Subcutaneous abdominal adipose tissue (tissue), 5 donors: ENCODE measurements around the gene LDLRAD2.

Source experiments
- H3K27ac ChIP-seq: one replicate; pipeline ENCODE4 v1.7.0; 2013; ENCODE audit warnings: low read depth, mild to moderate bottlenecking, inconsistent platforms, low read length, moderate library complexity
- H3K27me3 ChIP-seq, 5 donors: one replicate each; pipeline ENCODE4 v1.7.0; 2013; ENCODE audit warnings: low read length in 5 of 5, inconsistent platforms in 1 of 5; ENCODE audit not compliant: control insufficient read depth in 5 of 5, insufficient read depth in 4 of 5
- H3K36me3 ChIP-seq, 5 donors: one replicate each; pipeline ENCODE4 v1.7.0; 2013; ENCODE audit warnings: low read length in 5 of 5; ENCODE audit not compliant: control insufficient read depth in 5 of 5, insufficient read depth in 5 of 5
- H3K4me1 ChIP-seq, 5 donors: one replicate each; pipeline ENCODE4 v1.7.0; 2013; ENCODE audit warnings: low read length in 5 of 5, mild to moderate bottlenecking in 3 of 5, moderate library complexity in 1 of 5; ENCODE audit not compliant: control insufficient read depth in 5 of 5, insufficient read depth in 5 of 5
- H3K4me3 ChIP-seq, 5 donors: one replicate each; pipeline ENCODE4 v1.7.0; 2013; ENCODE audit warnings: low read length in 5 of 5, low read depth in 1 of 5
- H3K9ac ChIP-seq, 5 donors: one replicate each; pipeline ENCODE4 v1.7.0; 2013; ENCODE audit warnings: low read length in 5 of 5, mild to moderate bottlenecking in 4 of 5, moderate library complexity in 3 of 5
- H3K9me3 ChIP-seq, 5 donors: one replicate each; pipeline ENCODE4 v1.7.0; 2013; ENCODE audit warnings: low read length in 5 of 5; ENCODE audit not compliant: control insufficient read depth in 5 of 5
- donor health status: healthy.
- donor health status: healthy.
- donor health status: healthy.
- donor health status: healthy.
- donor health status: healthy.

LDLRAD2 gene

GRCh38 chr1:21849909-21850576, 38.0 kb downstream of the LDLRAD2 start:
- H3K4me3 ChIP-seq = no peak overlapping the region
- H3K36me3 ChIP-seq = peaks cover 2 to 97% (median 93%) of the 10 kb centered on the region in 5 donors
- H3K4me1 ChIP-seq = no peaks in the 10 kb centered on the region
- no peaks in the 10 kb centered on the region for H3K27me3 ChIP-seq
- no peak overlapping the region for H3K9ac ChIP-seq
- no peak overlapping the region for H3K27ac ChIP-seq
- no peaks in the 10 kb centered on the region for H3K9me3 ChIP-seq

- Histone ChIP-seq H3K27me3 (no peaks in the 10 kb centered on the region), H3K9ac (no peak overlapping the region), H3K36me3 (peaks cover 2 to 97% (median 94%) of the 10 kb centered on the region in 5 donors), H3K4me3 (no peak overlapping the region), H3K27ac (no peak overlapping the region), H3K9me3 (no peaks in the 10 kb centered on the region), H3K4me1 (no peaks in the 10 kb centered on the region)
Measured at GRCh38 chr1:21851430-21852250, 39.6 kb downstream of the LDLRAD2 start.

DNA sequence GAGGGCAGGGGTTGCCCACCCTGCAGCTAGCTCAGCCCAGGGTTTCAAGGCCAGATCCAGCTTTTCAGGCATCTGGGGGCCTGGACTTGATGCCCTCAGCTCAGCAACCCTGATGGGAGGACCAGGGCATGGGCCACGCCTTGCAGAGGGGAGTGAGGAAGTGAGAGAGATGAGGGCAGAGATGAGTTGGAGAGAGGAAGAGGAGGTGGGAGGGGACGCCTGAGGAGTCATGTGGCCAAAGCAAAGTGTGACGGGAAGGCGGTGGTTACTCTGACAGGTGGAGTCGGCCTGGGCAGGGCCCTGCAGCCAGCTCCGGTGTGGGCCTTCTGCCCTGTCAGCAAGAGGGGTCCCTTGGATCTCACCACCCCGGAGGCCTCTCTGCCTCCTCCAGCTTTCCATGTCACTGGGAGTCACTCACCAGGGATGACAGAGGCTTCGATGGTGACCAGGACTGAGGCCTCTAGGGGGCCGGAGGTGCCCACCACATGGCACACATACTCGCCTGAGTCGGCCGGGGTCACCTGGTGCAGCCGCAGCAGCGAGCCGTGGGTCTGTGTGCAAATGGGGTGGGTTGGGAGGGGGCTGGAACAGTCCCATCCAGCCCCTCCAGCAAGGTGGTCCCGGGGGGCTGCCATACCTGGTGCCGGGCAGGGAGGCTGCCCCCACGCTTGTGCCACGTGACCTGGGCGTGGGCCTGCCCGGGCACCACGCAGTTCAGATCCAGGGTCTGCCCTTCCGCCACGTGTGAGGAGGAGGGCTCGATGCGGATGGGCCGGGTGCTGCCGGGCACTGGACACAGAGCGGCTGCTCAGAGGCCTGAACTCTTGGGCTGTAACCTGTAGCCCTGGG, 40.4 kb downstream of the LDLRAD2 start:
- peaks cover 2 to 97% (median 95%) of the 10 kb centered on the region in 5 donors for H3K36me3 ChIP-seq
- H3K9me3 ChIP-seq = no peaks in the 10 kb centered on the region
- no peak overlapping the region for H3K9ac ChIP-seq
- H3K27me3 ChIP-seq = no peaks in the 10 kb centered on the region
- H3K4me1 ChIP-seq = peaks cover 0 to 1% (median 0%) of the 10 kb centered on the region in 5 donors
- no peak overlapping the region for H3K4me3 ChIP-seq
- H3K27ac ChIP-seq = no peak overlapping the region

DNA sequence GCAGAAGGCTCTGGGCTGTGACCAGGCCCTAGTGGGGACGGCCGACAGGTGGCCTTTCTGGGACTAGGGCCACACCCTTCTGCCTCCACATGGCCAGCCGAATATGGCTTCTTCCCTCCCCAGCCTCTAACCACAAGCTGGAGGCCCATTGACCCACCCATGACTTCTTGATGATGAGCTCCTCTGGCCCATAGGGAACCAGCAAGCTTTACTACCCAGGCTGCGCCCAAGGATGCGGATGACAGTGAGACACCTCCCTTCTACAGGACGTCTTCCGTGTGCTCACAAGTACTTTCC, 41.0 kb downstream of the LDLRAD2 start:
- Histone ChIP-seq H3K4me3 (no peak overlapping the region), H3K9me3 (no peaks in the 10 kb centered on the region), H3K27ac (no peak overlapping the region), H3K4me1 (peaks cover 0 to 7% (median 0%) of the 10 kb centered on the region in 5 donors), H3K36me3 (peaks cover 2 to 97% (median 95%) of the 10 kb centered on the region in 5 donors), H3K9ac (no peak overlapping the region), H3K27me3 (no peaks in the 10 kb centered on the region)

DNA sequence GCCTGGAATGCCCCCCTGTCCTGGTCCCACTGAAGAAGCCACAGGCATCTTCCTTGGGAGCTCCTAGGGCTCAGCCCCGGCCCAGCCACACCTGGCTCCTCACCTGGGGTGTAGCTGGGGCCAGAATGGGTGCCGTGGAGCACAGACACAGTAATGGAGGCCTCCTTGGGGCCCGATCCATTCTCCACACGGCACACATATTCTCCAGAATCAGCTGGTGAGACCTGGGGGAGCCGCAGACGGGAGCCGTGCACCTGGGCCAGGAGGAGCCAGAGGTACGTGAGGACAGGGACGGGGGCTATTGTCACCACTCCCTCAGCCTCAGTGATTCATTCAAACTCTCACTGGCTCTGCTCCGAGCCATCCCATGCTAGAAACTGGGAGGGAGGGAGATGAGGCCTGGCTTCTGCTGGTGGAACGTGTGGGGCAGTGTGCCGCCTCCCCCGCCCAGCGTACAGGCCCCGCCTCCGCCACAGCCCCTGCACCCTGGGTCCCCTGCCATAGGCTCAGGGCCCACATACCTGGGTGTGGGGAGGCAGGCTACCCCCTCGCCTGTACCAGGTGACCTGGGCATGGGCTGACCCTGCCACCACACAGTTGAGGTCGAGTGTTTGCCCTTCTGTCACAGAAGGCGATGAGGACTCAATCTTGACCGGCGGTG, 42.2 kb downstream of the LDLRAD2 start:
- Histone ChIP-seq H3K4me1 (peaks cover 0 to 12% (median 0%) of the 10 kb centered on the region in 5 donors), H3K4me3 (no peak overlapping the region), H3K27ac (no peak overlapping the region), H3K27me3 (no peaks in the 10 kb centered on the region), H3K9me3 (no peaks in the 10 kb centered on the region), H3K36me3 (peaks cover 2 to 97% (median 95%) of the 10 kb centered on the region in 5 donors), H3K9ac (no peak overlapping the region)

DNA sequence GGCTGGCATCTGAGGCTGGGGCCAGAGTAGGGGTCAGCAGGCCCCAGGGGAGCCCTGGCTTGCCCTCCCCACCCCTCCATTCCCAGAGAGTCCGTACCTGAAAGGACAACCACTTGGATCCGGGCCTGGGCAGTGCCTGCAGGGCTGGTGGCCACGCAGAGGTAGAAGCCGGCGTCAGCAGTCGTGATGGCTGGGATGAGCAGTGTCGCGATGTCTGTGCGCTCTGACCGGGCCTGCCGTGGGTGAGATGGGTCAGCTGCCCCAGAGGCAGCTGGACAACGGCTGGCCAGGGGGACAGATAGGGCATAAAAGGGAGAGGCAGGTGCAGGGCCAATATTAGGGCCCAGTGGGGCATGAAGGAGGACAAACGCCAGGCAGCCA, 42.7 kb downstream of the LDLRAD2 start:
- Histone ChIP-seq H3K9ac (no peak overlapping the region), H3K36me3 (peaks cover 2 to 97% (median 95%) of the 10 kb centered on the region in 5 donors), H3K27me3 (no peaks in the 10 kb centered on the region), H3K27ac (no peak overlapping the region), H3K4me1 (peaks cover 0 to 12% (median 0%) of the 10 kb centered on the region in 5 donors), H3K9me3 (no peaks in the 10 kb centered on the region), H3K4me3 (no peak overlapping the region)

DNA sequence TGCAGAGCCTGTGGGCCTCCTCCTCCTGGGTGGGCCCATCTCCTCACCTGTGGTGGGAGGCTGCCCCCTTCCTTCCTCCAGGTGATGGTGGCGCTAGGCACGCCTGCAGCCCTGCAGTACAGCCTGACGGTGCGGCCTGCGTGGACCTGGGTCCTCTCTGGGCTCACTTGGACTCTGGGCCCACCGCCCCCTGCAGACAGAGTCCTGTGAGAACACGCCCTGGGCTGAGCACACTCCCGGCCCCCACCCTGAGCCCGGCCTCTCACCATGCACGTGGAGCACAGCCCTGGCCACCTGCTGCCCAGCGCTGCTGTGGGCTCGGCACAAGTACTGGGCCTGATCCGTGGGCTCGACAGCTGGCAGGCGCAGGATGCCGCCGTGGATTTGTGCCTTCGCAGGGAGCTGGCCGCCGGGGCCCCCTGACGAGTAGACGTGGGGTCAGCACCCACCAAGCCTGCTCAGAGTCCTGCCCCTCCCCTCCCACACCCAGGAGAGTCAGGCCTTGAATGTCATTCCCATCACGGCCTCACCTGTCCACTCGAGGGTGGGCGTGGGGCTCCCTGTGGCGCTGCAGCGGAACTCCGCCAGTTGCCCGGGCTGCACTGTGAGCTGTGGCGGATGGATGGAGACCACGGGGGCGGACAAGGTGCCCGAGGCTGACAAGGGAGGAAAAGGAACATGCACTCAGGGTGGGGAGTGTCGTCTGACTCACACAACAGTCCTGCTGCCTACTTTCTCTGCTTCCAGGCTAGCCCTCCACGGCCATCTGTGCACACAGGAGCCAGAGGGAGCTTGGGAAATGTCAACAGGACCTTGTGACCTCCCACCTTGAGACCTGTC, 43.4 kb downstream of the LDLRAD2 start:
- no peaks in the 10 kb centered on the region for H3K27me3 ChIP-seq
- peaks cover 0 to 12% (median 0%) of the 10 kb centered on the region in 5 donors for H3K4me1 ChIP-seq
- no peaks in the 10 kb centered on the region for H3K9me3 ChIP-seq
- H3K4me3 ChIP-seq = no peak overlapping the region
- H3K27ac ChIP-seq = no peak overlapping the region
- no peak overlapping the region for H3K9ac ChIP-seq
- H3K36me3 ChIP-seq = peaks cover 2 to 97% (median 94%) of the 10 kb centered on the region in 5 donors

DNA sequence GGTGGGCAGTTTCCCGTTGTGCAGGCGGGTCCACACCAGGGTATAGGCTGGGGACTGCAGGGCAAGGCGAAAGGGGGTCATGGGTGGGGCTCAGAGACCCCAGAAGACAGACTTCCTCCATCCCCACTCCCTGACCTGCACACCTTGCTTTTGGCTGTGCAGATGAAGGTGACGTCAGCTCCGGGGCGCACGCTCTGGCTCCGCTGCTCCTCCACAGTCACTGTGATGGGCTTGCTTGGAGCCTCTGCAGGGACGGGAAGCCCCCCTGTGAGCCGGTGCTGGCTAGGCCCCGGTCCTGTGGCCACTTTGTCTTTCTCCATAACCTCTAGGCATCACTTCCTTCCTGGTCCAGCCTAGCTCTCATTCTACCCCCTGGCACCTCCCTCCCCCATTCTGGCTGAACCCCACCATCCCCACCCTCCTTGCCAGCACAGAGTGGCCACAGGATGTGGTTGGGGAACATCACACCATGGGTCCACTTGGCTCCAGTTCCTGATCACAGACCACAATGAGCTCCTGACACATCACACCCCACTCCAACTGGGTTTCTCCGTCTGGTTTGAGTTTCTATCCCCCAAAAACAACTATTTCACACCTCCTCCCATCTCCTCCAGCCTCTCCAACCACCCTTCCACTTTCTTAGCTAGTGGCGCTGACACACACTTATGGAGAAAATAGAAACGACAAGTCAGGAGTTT, 45.2 kb downstream of the LDLRAD2 start:
- no peak overlapping the region for H3K4me3 ChIP-seq
- H3K36me3 ChIP-seq = peaks cover 0 to 98% (median 96%) of the 10 kb centered on the region in 5 donors
- H3K4me1 ChIP-seq = peaks cover 0 to 12% (median 0%) of the 10 kb centered on the region in 5 donors
- no peak overlapping the region for H3K27ac ChIP-seq
- no peak overlapping the region for H3K9ac ChIP-seq
- H3K27me3 ChIP-seq = no peaks in the 10 kb centered on the region
- no peaks in the 10 kb centered on the region for H3K9me3 ChIP-seq
